NCI-H1436 (cell line): ENCODE measurements around the gene MDN1.
"Not testable (repeated sequence)": the region's sequence is repeated elsewhere in the genome, so short reads cannot be mapped to it uniquely, and the experiment has no call there.

Experiments
- DNase-seq: peaks from one replicate; lab custom pipeline; 2025; lab: John Stamatoyannopoulos, UW

Gene MDN1

DNA sequence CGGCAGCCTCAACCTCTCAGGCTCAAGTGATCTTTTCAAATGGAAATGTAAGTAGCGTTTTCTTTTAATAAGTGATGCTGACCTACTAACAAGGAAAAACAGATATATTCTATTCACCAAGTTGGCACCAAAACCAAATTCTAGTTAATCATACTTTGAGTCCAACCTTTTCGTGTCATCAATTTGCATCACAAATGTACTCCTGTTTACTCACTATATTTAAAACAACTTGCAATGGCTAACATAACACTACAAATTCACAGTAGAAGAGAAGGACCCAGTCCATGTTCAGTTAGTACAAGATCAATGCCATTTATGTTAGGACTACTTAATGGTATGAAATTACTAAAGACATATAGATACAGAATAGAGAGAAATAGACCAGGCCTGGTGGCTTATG lies 50.0 kb downstream of the MDN1 start:
- DNase-seq: no peak

- no peak for DNase-seq
These were observed 51.3 kb downstream of the MDN1 start for GRCh38 chr6:89768324-89768723.

DNA sequence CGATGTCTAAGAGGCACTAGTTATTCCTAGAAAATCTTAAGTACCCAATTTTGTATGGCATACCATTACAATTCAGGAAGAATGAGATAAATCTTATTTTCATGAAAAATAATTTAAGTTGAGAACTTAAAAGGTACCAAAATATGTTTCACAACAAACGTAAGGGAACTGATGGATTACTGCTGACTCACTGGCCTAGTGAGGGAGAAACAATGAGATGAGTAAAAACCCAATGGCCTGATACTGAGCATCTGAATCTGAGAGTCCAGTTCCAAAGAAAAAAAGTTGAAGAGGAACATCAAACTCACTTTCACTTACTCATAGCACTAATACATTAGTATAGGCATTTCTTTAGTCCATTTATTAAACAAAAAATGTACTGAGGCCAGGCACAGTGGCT lies 56.0 kb downstream of the MDN1 start:
- DNase-seq: no peak

- DNase-seq: no peak
These were observed 60.8 kb downstream of the MDN1 start for GRCh38 chr6:89758830-89759229.

GRCh38 chr6:89750338-89750737 lies 69.3 kb downstream of the MDN1 start:
- no peak for DNase-seq

DNA sequence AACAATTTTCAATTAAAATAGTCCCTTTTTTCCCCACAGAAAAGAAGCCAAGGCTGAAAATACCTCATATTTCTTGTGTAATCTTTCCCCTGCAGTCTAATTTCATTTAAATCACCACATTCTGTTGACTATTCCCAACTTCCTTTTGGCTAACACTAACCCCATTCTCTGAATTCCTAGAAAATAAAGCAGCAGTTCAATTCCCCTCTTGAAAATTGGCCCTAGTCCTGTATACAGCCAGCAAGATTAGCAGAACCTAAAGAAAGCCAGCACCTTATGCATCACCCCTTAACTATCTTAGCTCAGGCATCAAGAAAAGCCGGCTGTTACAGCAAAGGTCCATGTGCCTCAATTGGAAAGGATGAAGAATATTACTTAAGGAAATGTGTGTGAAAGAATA lies 69.7 kb downstream of the MDN1 start:
- no peak for DNase-seq

- no peak for DNase-seq
These were observed 73.9 kb downstream of the MDN1 start for GRCh38 chr6:89745716-89746115.

- no peak for DNase-seq
These were observed 74.5 kb downstream of the MDN1 start for GRCh38 chr6:89745096-89745495.

- DNase-seq: no peak
These were observed 82.7 kb downstream of the MDN1 start for GRCh38 chr6:89736893-89737292.

- DNase-seq: no peak
These were observed 85.1 kb downstream of the MDN1 start for GRCh38 chr6:89734526-89734925.

GRCh38 chr6:89731924-89732567 lies 87.5 kb downstream of the MDN1 start:
- DNase-seq: no peak

DNA sequence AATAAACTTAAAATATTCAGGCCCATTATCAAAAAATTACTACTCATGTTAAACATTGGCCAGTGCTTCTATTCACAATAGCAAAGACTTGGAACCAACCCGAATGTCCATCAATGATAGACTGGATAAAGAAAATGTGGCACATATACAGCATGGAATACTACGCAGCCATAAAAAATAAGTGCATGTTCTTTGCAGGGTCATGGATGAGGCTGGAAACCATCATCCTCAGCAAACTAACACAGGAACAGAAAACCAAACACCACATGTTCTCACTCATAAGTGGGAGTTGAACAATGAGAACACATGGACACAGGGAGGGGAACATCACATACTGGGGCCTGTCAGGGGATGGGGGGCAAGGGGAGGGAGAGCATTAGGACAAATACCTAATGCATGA lies 88.3 kb downstream of the MDN1 start:
- not testable (repeated sequence) for DNase-seq

GRCh38 chr6:89729818-89730217 lies 89.8 kb downstream of the MDN1 start:
- DNase-seq: no peak

DNA sequence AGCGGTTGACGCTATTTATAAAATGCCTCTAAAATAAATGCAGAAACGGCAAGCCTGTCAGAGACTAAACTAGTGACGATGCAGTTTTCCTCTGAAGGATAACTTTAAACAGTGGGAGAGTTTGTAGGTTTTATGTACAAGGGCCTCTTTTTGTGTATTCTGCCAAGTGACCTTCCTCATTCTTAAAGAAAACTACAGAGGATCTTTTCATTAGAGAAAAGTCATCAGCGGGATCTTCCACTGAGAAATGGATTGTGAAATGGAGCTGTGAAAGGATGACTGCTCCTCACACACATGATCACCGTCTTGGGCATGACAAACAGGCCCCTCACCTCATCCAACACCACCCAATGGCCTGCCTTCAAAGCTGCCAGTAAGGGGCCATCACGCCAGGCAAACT lies 92.1 kb downstream of the MDN1 start:
- DNase-seq: no peak

DNA sequence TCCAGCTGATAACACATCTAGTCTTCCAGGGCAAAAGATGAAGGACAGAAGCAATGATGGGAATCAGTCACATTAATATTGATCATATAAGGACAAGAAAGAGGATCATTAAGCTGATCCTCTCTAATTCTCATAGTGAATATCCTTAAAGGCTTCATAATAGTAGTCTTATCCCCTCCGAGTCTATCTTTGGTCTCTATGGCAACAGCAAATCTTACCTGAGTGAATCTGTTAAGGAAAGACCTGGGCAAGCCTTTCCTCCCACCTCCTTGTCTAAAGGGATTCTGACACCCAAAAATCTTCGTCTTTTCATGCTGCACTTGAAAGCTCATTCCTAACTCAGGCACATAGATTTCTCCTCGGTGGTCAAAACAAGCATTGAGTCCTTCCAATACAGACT lies 94.6 kb downstream of the MDN1 start:
- no peak for DNase-seq

DNA sequence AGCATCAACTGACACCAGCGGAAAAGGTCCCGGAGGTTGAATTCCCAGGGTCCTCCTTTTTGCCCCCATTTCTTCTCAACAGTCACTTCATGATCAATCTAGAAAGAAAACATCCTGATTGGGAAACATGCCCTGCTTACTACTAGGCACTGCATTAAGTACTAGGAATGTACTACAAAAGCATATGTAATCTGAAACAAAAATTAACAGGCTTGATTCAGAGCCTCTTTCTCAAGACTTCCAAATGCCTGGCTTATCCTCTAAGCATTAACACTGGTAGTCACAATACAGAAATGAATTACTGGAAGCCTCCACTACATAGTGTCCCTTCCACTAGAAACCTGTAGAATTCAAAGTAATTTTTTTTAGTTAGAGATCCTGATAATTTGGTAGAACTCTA lies 96.5 kb downstream of the MDN1 start:
- DNase-seq: no peak

- DNase-seq: no peak
These were observed 103.1 kb downstream of the MDN1 start for GRCh38 chr6:89716532-89716931.

DNA sequence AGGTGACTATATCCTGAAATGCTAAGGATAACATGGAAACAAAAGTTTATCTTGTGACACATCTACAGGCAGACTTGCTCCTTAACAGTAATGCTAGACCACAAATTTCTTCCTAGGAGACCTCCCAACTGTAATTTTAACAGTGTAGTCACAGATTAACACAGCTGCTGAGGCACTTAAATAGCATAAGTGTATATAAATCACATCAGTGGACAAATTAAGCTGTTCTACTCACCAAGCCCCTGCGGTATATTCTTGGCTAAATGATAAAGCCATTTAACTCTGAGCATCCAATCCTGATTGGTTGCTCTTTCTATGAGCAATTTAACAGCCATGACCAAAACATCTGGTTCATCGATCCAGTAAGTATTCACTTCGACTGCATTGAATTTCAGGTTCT lies 107.8 kb downstream of the MDN1 start:
- peak; percentile 4 for DNase-seq

GRCh38 chr6:89708316-89708715 lies 111.3 kb downstream of the MDN1 start:
- DNase-seq: no peak

DNA sequence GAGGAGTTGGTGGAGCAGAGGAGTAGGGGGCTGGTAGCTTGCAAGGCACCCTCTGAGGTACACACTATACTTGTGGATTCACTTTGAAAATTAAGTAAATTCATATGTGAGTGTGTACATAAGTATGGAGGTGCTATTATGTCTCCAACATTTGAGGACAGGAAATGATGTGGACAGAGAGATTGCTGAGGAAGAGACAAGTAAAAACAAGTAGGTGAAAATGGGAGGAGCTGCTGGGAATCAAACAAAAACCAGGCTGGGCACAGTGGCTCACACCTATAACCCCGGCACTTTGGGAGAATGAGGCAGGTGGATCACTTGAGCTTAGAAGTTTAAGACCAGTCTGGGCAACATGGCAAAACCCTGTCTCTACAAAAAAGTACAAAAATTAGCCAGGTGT lies 111.8 kb downstream of the MDN1 start:
- DNase-seq: no peak

DNA sequence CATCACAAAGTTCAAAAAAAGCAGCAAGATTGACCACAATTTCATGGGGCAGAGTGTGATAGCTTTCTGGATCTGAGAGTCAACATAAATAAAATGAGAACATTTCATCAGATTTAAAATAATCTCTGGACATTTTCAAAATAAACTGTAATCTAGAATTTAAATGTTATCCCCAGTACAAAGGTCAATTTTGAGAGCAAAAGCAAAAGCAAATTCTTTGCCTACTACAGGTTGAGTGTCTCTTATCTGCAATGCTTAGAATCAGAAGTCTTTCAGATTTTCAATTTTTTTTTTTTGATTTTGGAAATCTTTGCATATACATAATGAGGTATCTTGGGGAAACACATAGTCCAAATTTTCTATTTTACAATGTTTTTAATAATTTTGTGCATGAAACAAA lies 113.5 kb downstream of the MDN1 start:
- no peak for DNase-seq

- no peak for DNase-seq
These were observed 116.3 kb downstream of the MDN1 start for GRCh38 chr6:89703292-89703691.

GRCh38 chr6:89702349-89702748 lies 117.2 kb downstream of the MDN1 start:
- no peak for DNase-seq

- no peak for DNase-seq
These were observed 123.9 kb downstream of the MDN1 start for GRCh38 chr6:89695667-89696066.

DNA sequence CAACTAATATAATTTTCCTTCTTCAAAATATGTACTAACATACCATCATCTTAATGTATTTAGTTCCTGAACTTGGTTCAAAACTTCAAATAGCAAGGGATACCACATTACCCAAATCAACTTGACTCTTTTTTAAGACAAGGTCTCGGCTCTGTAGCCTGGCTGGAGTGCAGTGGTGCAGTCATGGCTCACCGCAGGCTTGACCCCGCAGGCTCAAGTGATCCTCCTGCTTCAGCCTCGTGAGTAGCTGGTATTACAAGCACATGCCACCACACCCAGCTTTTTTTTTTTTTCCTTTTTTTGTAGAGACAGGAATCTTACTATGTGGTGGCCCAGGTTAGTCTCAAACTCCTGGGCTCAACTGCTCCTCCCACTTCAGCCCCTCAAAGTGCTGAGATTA lies 125.2 kb downstream of the MDN1 start:
- DNase-seq: no peak
